Activated CD4-positive, alpha-beta T cell treated with anti-CD3 and anti-CD28 coated beads for 4 hours (primary cell): Measurements from ENCODE around the gene CROCC2.

Experiments
- DNase-seq, 2 donors: peaks; one replicate each; pipeline ENCODE4 v3.0.0-alpha.2; 2020

CROCC2 gene

DNA sequence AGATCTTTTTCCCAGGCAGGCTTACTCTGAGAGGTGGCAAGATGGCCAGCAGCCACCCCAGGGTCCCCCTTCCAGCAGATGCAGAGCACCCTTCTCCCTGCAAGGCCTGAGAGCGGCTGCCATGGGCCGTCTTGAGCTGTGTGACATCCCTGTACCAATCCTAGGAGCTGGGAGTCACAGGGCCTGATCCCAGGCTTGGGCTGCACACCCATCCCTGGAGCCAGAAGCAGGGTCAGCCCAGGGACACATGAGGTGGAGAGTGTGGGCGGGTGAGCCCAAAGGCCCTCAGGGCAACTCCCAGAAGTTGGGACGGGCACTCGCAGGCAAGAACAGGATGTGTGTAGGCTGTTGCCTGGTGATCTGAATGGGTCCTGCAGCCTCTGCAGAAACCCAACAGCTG is 40.5 kb downstream of the CROCC2 start:
- DNase-seq: no peak

DNA sequence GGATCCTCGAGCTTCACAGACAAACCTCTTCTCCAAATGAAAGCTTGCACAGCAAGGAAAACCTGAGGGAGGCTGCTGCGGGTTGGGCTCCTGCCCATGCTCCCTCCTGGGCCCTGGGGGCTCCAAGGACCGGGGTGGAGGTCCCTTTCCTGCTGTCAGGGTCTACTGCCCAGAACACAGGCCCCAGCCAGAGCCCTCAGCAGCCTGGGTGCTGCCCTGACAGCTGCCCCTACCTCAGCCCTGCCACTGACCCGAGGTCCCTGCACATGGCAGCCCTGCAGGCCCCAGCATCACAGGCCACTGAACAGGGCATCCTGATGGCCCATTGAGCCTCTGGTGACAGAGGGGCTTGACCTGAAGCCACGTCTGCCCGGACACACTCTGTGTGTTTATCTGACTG is 41.0 kb downstream of the CROCC2 start:
- DNase-seq: no peak

DNA sequence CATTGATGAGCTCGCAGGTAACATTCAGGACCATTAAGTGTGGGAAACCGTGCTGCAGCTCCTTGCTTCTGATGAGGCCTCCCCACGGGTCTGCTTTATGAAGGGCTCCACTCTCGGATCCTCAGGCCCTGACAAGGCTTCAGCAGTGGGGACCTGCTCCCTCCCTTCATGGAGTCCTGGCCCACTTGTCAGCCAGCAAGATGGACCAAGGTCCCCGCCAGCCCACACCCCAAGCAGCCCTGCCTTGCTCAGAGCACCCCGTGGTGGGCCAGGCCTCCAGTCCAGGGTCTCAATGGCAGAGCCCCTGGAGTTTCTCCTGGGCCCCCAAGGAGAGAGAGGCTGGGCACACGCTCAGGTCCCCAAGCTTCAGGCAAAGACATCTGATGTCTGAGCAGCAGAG is 41.5 kb downstream of the CROCC2 start:
- no peak for DNase-seq

DNA sequence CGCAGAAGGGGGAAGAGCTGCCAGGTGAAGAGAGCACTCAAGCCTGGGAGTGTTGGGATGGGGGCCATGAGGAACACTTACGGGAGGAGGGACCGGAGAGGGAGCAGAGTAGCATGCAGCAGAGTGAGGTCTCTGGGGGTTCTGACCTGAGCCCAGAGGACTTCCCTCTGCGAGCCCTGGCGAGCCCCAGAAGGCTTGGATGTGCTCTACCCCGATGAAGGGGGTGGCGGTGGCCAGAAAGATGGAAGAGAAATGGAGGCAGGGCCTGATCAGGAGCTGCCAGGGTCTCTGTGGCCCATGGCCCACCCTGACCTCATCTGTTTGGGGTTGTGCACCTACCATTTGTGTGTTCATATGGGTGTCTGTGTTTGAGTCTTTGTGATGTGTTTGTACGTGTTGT is 42.0 kb downstream of the CROCC2 start:
- DNase-seq: no peak

- DNase-seq: no peak
Measured at GRCh38 chr2:240948905-240949790, 43.0 kb downstream of the CROCC2 start.

GRCh38 chr2:240949791-240950705 is 43.9 kb downstream of the CROCC2 start:
- DNase-seq: no peak

- no peak for DNase-seq
Measured at GRCh38 chr2:240951045-240951594, 45.0 kb downstream of the CROCC2 start.

GRCh38 chr2:240952496-240953246 is 46.5 kb downstream of the CROCC2 start:
- no peak for DNase-seq

GRCh38 chr2:240953426-240954410 is 47.6 kb downstream of the CROCC2 start:
- no peak for DNase-seq

DNA sequence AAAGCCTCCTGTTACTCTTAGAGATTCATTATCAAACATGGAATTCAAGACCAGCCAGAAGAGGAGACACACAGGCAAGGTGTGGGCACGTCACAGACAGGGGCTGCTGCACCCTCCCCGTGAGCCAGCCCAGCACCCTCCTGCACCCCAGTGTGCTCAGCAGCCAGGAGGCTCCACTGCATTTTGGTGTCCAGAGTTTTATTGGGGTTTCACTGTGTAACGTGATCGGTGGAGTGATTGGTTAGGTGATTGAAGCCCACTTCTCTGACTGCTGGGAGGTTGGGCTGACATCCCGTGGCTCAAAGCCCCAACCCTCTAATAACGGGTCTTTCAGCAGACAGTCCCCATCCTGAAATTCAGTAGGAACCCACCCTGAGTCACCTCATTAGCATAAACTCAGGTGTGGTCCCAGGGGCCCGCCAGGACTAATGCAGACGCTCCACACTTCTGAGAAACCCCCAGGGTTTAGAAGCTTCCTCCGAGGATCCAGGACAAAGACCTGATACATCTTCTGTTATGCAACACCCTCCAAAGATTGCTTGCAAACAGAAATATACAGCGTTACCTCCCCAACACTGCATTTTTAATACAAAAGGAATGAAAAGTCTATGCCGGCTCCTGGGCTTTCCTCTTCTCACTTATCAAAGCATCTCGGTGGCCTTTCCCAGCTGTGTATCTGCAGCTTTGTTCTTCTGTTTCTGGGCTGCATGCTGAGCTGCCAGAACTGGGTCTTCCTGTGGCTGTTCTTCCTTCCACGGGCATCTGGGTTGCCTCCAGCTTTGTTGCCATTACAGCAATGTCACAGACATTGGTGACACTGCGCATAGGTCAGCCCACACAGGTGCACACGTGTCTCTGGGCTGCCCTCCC is 48.5 kb downstream of the CROCC2 start:
- DNase-seq: no peak

GRCh38 chr2:240955306-240956170 is 49.4 kb downstream of the CROCC2 start:
- DNase-seq: no peak

GRCh38 chr2:240956171-240956934 is 50.2 kb downstream of the CROCC2 start:
- no peak for DNase-seq

DNA sequence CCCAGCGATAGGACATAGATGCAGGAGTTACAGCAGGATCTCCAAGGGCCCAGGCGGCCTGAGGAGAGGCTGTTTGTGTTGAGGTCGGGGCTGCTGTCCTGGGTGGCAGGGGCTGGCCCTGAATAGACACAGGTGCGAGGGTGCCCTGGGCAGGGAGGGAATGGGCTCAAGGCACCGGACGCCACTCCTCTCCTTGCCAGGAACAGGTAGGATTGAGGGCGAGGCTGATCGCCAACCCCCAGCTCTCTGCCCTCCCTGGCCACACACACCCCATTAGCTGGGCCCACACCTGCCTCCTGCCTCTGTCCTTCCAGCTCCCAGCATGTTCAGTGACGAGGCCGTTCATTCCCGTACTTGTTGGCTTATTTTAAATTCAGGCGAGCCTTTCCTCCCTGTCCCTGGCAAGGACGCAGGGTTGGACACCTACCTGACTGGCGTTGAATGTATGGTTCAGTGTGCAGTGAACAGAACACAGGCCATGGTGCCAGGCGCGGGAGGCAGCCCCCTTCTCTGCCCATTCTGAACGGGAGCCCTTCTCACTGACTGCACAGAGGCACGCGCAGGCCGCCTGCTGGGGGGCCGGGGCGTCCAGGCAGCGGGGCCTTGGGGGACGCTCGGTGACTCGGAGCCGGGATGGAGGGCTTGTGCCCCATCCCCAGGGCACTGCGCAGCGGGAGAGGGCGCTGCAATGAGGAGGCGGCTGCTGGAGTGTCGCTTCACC is 51.0 kb downstream of the CROCC2 start:
- DNase-seq: no peak

- no peak for DNase-seq
Measured at GRCh38 chr2:240957656-240958365, 51.7 kb downstream of the CROCC2 start.

DNA sequence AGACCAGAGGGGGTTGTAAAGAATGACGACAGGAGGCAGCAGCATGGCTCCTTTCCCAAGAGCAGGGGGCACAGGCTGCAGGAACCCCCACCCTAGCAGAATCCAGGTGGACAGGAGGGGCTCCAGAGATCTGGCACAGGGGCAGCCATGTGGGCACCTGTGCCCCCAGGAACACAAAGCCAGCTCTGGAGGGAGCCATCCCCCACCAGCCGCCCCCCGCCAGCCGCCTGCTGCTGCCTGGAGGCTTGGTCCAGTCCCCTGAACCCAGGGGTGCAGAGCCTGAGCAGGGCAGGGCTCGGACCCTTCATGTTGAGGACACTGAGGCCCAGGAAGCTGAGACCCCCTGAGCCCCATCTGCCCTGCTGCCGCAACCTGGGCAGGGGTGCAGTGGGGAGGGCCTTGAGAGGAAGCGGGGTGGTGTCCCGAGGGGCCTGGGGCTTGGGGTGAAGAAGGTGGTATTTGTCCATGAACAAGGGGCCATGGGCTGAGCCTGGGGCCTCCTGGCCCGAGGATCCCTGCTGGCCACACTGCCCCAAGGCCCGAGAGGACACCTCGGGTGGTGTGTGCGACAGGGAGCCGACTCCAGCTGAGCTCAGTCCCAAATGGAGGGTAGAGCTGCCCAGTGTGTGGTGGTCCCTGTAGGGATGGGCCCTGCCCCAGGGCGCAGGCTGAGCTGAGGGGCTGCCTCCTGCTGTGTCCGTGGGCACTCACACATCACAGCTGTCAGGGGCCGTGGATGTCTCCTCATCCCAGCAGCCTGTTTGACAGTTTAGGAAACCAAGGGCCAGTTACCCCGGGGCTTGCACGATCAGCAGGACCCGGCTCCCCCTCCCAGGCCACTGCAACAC is 52.5 kb downstream of the CROCC2 start:
- no peak for DNase-seq
